ENCODE results near the gene COL21A1. TPM values are rescaled to one million over a fixed set of nuclear protein-coding genes. Genes with fewer than 3 reads are reported as not detected.

COL21A1 gene
- total RNA-seq, 2 experiments from 2014 or later: not detected

DNA sequence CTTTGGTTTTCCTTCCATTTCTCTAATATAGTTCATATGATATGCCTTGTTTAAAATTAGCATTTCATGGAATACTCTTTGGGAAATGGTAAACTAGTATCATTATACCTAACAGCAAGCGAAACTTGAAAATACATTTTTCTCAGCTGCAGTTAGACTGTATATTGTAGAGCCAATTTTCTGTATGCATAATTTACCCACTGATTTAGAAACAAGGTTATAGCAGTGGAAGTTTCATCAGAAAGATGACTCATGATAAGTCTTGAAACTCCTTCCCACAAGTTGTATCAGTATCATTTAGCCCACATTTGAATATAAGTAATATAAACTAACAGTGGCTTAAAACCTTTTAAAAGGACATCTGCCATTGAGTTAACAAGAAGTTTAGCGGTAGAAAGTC, 207.2 kb downstream of the COL21A1 start:
- Histone ChIP-seq H2AFZ (ENCODE audit: low read length) (no peak overlapping the region), H3K27ac (ENCODE audit: low read depth, low read length, poor library complexity, severe bottlenecking) (no peak overlapping the region), H3K9me3 (ENCODE audit: low read length) (no peaks in the 10 kb centered on the region), H3K36me3 (ENCODE audit: insufficient read depth, low read length) (no peaks in the 10 kb centered on the region), H3K4me3 (ENCODE audit: low read depth, low read length, poor library complexity, severe bottlenecking) (no peak overlapping the region), H3K4me1 (ENCODE audit: insufficient read depth, low read length, poor library complexity, severe bottlenecking) (no peaks in the 10 kb centered on the region), H3K9me2 (ENCODE audit: insufficient read depth, low read length) (no peaks in the 10 kb centered on the region), H3K4me2 (ENCODE audit: low read length) (no peak overlapping the region), H4K20me1 (ENCODE audit: insufficient read depth, low read length) (no peaks in the 10 kb centered on the region), H3K79me2 (ENCODE audit: insufficient read depth, low read depth, low read length) (no peaks in the 10 kb centered on the region)
- DNase-seq (ENCODE audit: low spot score): no peak
- intact Hi-C loops (cut with micrococcal nuclease; ENCODE audit: unreplicated experiment): no loop called here
- BruUV-seq (replicated peaks): no TSS peak
- ChIA-PET POLR2A (interaction anchor here (0.6 kb wide), 1 partner anchor 1861 kb away, joined by 3 read pairs; no protein-coding TSS in a partner anchor), CTCF (ENCODE audit: unreplicated experiment) (no interaction called here)
- no peak for TF ChIP-seq CTCF (conservative IDR thresholded peaks at IDR 0.05; ENCODE audit: low read length)
- TF ChIP-seq EZH2phosphoT487 (IDR thresholded peaks at IDR 0.05; ENCODE audit: borderline replicate concordance, low read depth, low read length): no peak

- no peak overlapping the region for H2AFZ ChIP-seq (ENCODE audit: low read length)
- no peak overlapping the region for H3K4me2 ChIP-seq (ENCODE audit: low read length)
- H3K27ac ChIP-seq (ENCODE audit: low read depth, low read length, poor library complexity, severe bottlenecking): no peak overlapping the region
- no peak overlapping the region for H3K4me3 ChIP-seq (ENCODE audit: low read depth, low read length, poor library complexity, severe bottlenecking)
- intact Hi-C loops (cut with micrococcal nuclease; ENCODE audit: unreplicated experiment): no loop called here
- H3K36me3 ChIP-seq (ENCODE audit: insufficient read depth, low read length): no peaks in the 10 kb centered on the region
- no peak for TF ChIP-seq CTCF (conservative IDR thresholded peaks at IDR 0.05; ENCODE audit: low read length)
- TF ChIP-seq EZH2phosphoT487 (IDR thresholded peaks at IDR 0.05; ENCODE audit: borderline replicate concordance, low read depth, low read length): no peak
- ChIA-PET CTCF (ENCODE audit: unreplicated experiment) (no interaction called here), POLR2A (no interaction called here)
- no peaks in the 10 kb centered on the region for H3K79me2 ChIP-seq (ENCODE audit: insufficient read depth, low read depth, low read length)
- no peak for DNase-seq (ENCODE audit: low spot score)
- no peaks in the 10 kb centered on the region for H4K20me1 ChIP-seq (ENCODE audit: insufficient read depth, low read length)
- H3K4me1 ChIP-seq (ENCODE audit: insufficient read depth, low read length, poor library complexity, severe bottlenecking): no peaks in the 10 kb centered on the region
- H3K9me2 ChIP-seq (ENCODE audit: insufficient read depth, low read length): no peaks in the 10 kb centered on the region
- BruUV-seq (replicated peaks): no TSS peak
- no peaks in the 10 kb centered on the region for H3K9me3 ChIP-seq (ENCODE audit: low read length)
These were observed 208.6 kb downstream of the COL21A1 start for GRCh38 chr6:56038764-56039163.

DNA sequence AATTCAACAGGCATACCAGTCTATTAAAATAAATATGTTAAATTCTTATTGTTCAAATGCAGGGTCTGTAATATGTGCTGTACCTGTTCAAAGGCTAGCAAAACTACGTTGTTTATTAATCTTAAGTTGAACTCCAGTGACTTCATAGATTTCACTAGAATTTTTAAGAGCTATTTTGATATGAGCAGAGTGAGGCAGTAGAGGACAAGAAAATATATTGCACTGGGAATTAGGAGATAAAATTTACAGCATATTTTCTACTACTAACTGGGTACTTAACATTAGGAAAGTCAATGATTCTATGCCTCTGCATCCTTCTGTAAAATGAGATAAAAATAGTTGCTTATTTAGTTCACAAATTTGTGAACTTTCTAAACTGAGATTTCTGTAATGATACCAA, 209.8 kb downstream of the COL21A1 start:
- Histone ChIP-seq H2AFZ (ENCODE audit: low read length) (no peak overlapping the region), H3K79me2 (ENCODE audit: insufficient read depth, low read depth, low read length) (no peaks in the 10 kb centered on the region), H3K4me3 (ENCODE audit: low read depth, low read length, poor library complexity, severe bottlenecking) (no peak overlapping the region), H3K4me2 (ENCODE audit: low read length) (no peak overlapping the region), H4K20me1 (ENCODE audit: insufficient read depth, low read length) (no peaks in the 10 kb centered on the region), H3K9me3 (ENCODE audit: low read length) (no peaks in the 10 kb centered on the region), H3K36me3 (ENCODE audit: insufficient read depth, low read length) (no peaks in the 10 kb centered on the region), H3K4me1 (ENCODE audit: insufficient read depth, low read length, poor library complexity, severe bottlenecking) (no peaks in the 10 kb centered on the region), H3K9me2 (ENCODE audit: insufficient read depth, low read length) (no peaks in the 10 kb centered on the region), H3K27ac (ENCODE audit: low read depth, low read length, poor library complexity, severe bottlenecking) (no peak overlapping the region)
- CTCF ChIA-PET (ENCODE audit: unreplicated experiment): no interaction called here
- POLR2A ChIA-PET: interaction anchor here (0.6 kb wide), 1 partner anchor 11 kb away, joined by 3 read pairs; no protein-coding TSS in a partner anchor
- no peak for TF ChIP-seq CTCF (conservative IDR thresholded peaks at IDR 0.05; ENCODE audit: low read length)
- no peak for TF ChIP-seq EZH2phosphoT487 (IDR thresholded peaks at IDR 0.05; ENCODE audit: borderline replicate concordance, low read depth, low read length)
- DNase-seq (ENCODE audit: low spot score): no peak
- BruUV-seq (replicated peaks): no TSS peak
- intact Hi-C loops (cut with micrococcal nuclease; ENCODE audit: unreplicated experiment): no loop called here
